ENCODE data around the gene TRIM56.
"Not testable (repeated sequence)": the region's sequence is repeated elsewhere in the genome, so short reads cannot be mapped to it uniquely, and the experiment has no call there.

The TRIM56 gene

GRCh38 chr7:101068401-101068800 lies 16.9 kb upstream of the TRIM56 start:
- no peak for DNase-seq (ENCODE audit: low read depth, low spot score)
- no CpG with 5 or more reads among the region's 10 CpGs for WGBS (ENCODE audit: insufficient coverage, insufficient read length)

GRCh38 chr7:101071362-101072104 lies 13.7 kb upstream of the TRIM56 start:
- not testable (repeated sequence) for DNase-seq (ENCODE audit: low read depth, low spot score); H3K4me3 ChIP-seq (ENCODE audit: low read length); H3K9me3 ChIP-seq (ENCODE audit: control insufficient read depth, insufficient read depth, low read length); H3K27ac ChIP-seq (ENCODE audit: low read length); H3K27me3 ChIP-seq (ENCODE audit: control insufficient read depth, insufficient read depth, low read length); H3K4me1 ChIP-seq (ENCODE audit: control insufficient read depth, insufficient read depth, low read length); H3K36me3 ChIP-seq (ENCODE audit: control insufficient read depth, insufficient read depth, low read length)
- WGBS (ENCODE audit: insufficient coverage, insufficient read length) = no CpG with 5 or more reads among the region's 14 CpGs

More at GRCh38 chr7:101068401-101068800, 16.9 kb upstream of the TRIM56 start:
- H3K27me3 ChIP-seq (ENCODE audit: control insufficient read depth, insufficient read depth, low read length) = no peaks in the 10 kb centered on the region
- H3K4me3 ChIP-seq (ENCODE audit: low read length) = no peak overlapping the region
- peaks cover 7% of the 10 kb centered on the region for H3K4me1 ChIP-seq (ENCODE audit: control insufficient read depth, insufficient read depth, low read length)
- H3K9me3 ChIP-seq (ENCODE audit: control insufficient read depth, insufficient read depth, low read length) = no peaks in the 10 kb centered on the region
- H3K36me3 ChIP-seq (ENCODE audit: control insufficient read depth, insufficient read depth, low read length) = no peaks in the 10 kb centered on the region
- H3K27ac ChIP-seq (ENCODE audit: low read length) = no peak overlapping the region

- no peak for DNase-seq (ENCODE audit: low read depth, low spot score)
- WGBS (ENCODE audit: insufficient coverage, insufficient read length) = no CpG with 5 or more reads among the region's 3 CpGs
Observed at GRCh38 chr7:101075646-101076045, 9.6 kb upstream of the TRIM56 start.

GRCh38 chr7:101076183-101076582 lies 9.1 kb upstream of the TRIM56 start:
- WGBS (ENCODE audit: insufficient coverage, insufficient read length) = no CpG with 5 or more reads among the region's 8 CpGs
- H3K27ac ChIP-seq (ENCODE audit: low read length); H3K4me1 ChIP-seq (ENCODE audit: control insufficient read depth, insufficient read depth, low read length); H3K36me3 ChIP-seq (ENCODE audit: control insufficient read depth, insufficient read depth, low read length); H3K27me3 ChIP-seq (ENCODE audit: control insufficient read depth, insufficient read depth, low read length); H3K4me3 ChIP-seq (ENCODE audit: low read length); H3K9me3 ChIP-seq (ENCODE audit: control insufficient read depth, insufficient read depth, low read length); DNase-seq (ENCODE audit: low read depth, low spot score): not testable (repeated sequence)

More at GRCh38 chr7:101075646-101076045, 9.6 kb upstream of the TRIM56 start:
- Histone ChIP-seq H3K4me1 (ENCODE audit: control insufficient read depth, insufficient read depth, low read length) (no peaks in the 10 kb centered on the region), H3K9me3 (ENCODE audit: control insufficient read depth, insufficient read depth, low read length) (no peaks in the 10 kb centered on the region), H3K27me3 (ENCODE audit: control insufficient read depth, insufficient read depth, low read length) (no peaks in the 10 kb centered on the region), H3K27ac (ENCODE audit: low read length) (no peak overlapping the region), H3K4me3 (ENCODE audit: low read length) (no peak overlapping the region), H3K36me3 (ENCODE audit: control insufficient read depth, insufficient read depth, low read length) (no peaks in the 10 kb centered on the region)

GRCh38 chr7:101077303-101078086 lies 7.8 kb upstream of the TRIM56 start:
- Histone ChIP-seq H3K36me3 (ENCODE audit: control insufficient read depth, insufficient read depth, low read length) (no peaks in the 10 kb centered on the region), H3K4me1 (ENCODE audit: control insufficient read depth, insufficient read depth, low read length) (no peaks in the 10 kb centered on the region), H3K4me3 (ENCODE audit: low read length) (no peak overlapping the region), H3K27me3 (ENCODE audit: control insufficient read depth, insufficient read depth, low read length) (no peaks in the 10 kb centered on the region), H3K9me3 (ENCODE audit: control insufficient read depth, insufficient read depth, low read length) (no peaks in the 10 kb centered on the region), H3K27ac (ENCODE audit: low read length) (no peak overlapping the region)
- no CpG with 5 or more reads among the region's 13 CpGs for WGBS (ENCODE audit: insufficient coverage, insufficient read length)
- DNase-seq (ENCODE audit: low read depth, low spot score) = peak; percentile 97

GRCh38 chr7:101081432-101081831 lies 3.8 kb upstream of the TRIM56 start:
- Histone ChIP-seq H3K36me3 (ENCODE audit: control insufficient read depth, insufficient read depth, low read length) (no peaks in the 10 kb centered on the region), H3K27ac (ENCODE audit: low read length) (no peak overlapping the region), H3K4me1 (ENCODE audit: control insufficient read depth, insufficient read depth, low read length) (no peaks in the 10 kb centered on the region), H3K27me3 (ENCODE audit: control insufficient read depth, insufficient read depth, low read length) (no peaks in the 10 kb centered on the region), H3K4me3 (ENCODE audit: low read length) (no peak overlapping the region), H3K9me3 (ENCODE audit: control insufficient read depth, insufficient read depth, low read length) (no peaks in the 10 kb centered on the region)
- DNase-seq (ENCODE audit: low read depth, low spot score) = no peak
- WGBS (ENCODE audit: insufficient coverage, insufficient read length) = no CpG with 5 or more reads among the region's 1 CpG

GRCh38 chr7:101084865-101085161 lies 468 bp upstream of the TRIM56 start:
- Histone ChIP-seq H3K36me3 (ENCODE audit: control insufficient read depth, insufficient read depth, low read length) (peaks cover 17% of the 10 kb centered on the region; the same call in 1 of the 2 replicates), H3K9me3 (ENCODE audit: control insufficient read depth, insufficient read depth, low read length) (no peaks in the 10 kb centered on the region), H3K27ac (ENCODE audit: low read length) (no peak overlapping the region), H3K4me3 (ENCODE audit: low read length) (no peak overlapping the region), H3K27me3 (ENCODE audit: control insufficient read depth, insufficient read depth, low read length) (no peaks in the 10 kb centered on the region), H3K4me1 (ENCODE audit: control insufficient read depth, insufficient read depth, low read length) (no peaks in the 10 kb centered on the region; the same call in 1 of the 2 replicates)
- no CpG with 5 or more reads among the region's 5 CpGs for WGBS (ENCODE audit: insufficient coverage, insufficient read length)
- DNase-seq (ENCODE audit: low read depth, low spot score) = no peak

- Histone ChIP-seq H3K4me3 (ENCODE audit: low read length) (no peak overlapping the region), H3K27ac (ENCODE audit: low read length) (no peak overlapping the region)
- no CpG with 5 or more reads among the region's 45 CpGs for WGBS (ENCODE audit: insufficient coverage, insufficient read length)
Observed at GRCh38 chr7:101087334-101088068, 2.2 kb downstream of the TRIM56 start.

GRCh38 chr7:101088069-101088425 lies 2.8 kb downstream of the TRIM56 start:
- Histone ChIP-seq H3K36me3 (ENCODE audit: control insufficient read depth, insufficient read depth, low read length) (peaks cover 17% of the 10 kb centered on the region), H3K9me3 (ENCODE audit: control insufficient read depth, insufficient read depth, low read length) (no peaks in the 10 kb centered on the region), H3K4me1 (ENCODE audit: control insufficient read depth, insufficient read depth, low read length) (no peaks in the 10 kb centered on the region; the same call in 1 of the 2 replicates), H3K27ac (ENCODE audit: low read length) (no peak overlapping the region), H3K4me3 (ENCODE audit: low read length) (no peak overlapping the region), H3K27me3 (ENCODE audit: control insufficient read depth, insufficient read depth, low read length) (no peaks in the 10 kb centered on the region)
- no CpG with 5 or more reads among the region's 21 CpGs for WGBS (ENCODE audit: insufficient coverage, insufficient read length)
- DNase-seq (ENCODE audit: low read depth, low spot score) = no peak

More at GRCh38 chr7:101087334-101088068, 2.2 kb downstream of the TRIM56 start:
- Histone ChIP-seq H3K27me3 (ENCODE audit: control insufficient read depth, insufficient read depth, low read length) (no peaks in the 10 kb centered on the region), H3K4me1 (ENCODE audit: control insufficient read depth, insufficient read depth, low read length) (no peaks in the 10 kb centered on the region; the same call in 1 of the 2 replicates), H3K36me3 (ENCODE audit: control insufficient read depth, insufficient read depth, low read length) (peaks cover 17% of the 10 kb centered on the region), H3K9me3 (ENCODE audit: control insufficient read depth, insufficient read depth, low read length) (no peaks in the 10 kb centered on the region)
- DNase-seq (ENCODE audit: low read depth, low spot score) = no peak

GRCh38 chr7:101088858-101089529 lies 3.7 kb downstream of the TRIM56 start:
- Histone ChIP-seq H3K36me3 (ENCODE audit: control insufficient read depth, insufficient read depth, low read length) (peaks cover 17% of the 10 kb centered on the region), H3K4me1 (ENCODE audit: control insufficient read depth, insufficient read depth, low read length) (no peaks in the 10 kb centered on the region; the same call in 1 of the 2 replicates), H3K27me3 (ENCODE audit: control insufficient read depth, insufficient read depth, low read length) (no peaks in the 10 kb centered on the region), H3K9me3 (ENCODE audit: control insufficient read depth, insufficient read depth, low read length) (no peaks in the 10 kb centered on the region), H3K27ac (ENCODE audit: low read length) (no peak overlapping the region), H3K4me3 (ENCODE audit: low read length) (no peak overlapping the region)
- no CpG with 5 or more reads among the region's 41 CpGs for WGBS (ENCODE audit: insufficient coverage, insufficient read length)
- DNase-seq (ENCODE audit: low read depth, low spot score) = no peak

Measured in iPS DF 6.9 (cell line).